Upper lobe of right lung (tissue), 1 donor: ENCODE measurements around the gene CSRP1. TPM values are rescaled to one million over a fixed set of nuclear protein-coding genes. Genes with fewer than 3 reads are reported as not detected.

Source experiments
- ATAC-seq: fragments of 200-7000 bp; cut with Tn5 transposase; one replicate; pipeline ENCODE4 v1.9.1; 2020; ENCODE audit warnings: mild to moderate bottlenecking, moderate library complexity
- DNase-seq: peaks from one replicate; pipeline ENCODE4 v3.0.0-alpha.2; 2020
- H3K27ac ChIP-seq: fragments of 200-600 bp; one replicate; pipeline ENCODE4 v1.8.0; 2022
- H3K27me3 ChIP-seq: fragments of 200-600 bp; one replicate; pipeline ENCODE4 v1.8.0; 2022; ENCODE audit warnings: mild to moderate bottlenecking
- H3K36me3 ChIP-seq: fragments of 200-600 bp; one replicate; pipeline ENCODE4 v1.8.0; 2022
- H3K4me1 ChIP-seq: fragments of 200-600 bp; one replicate; pipeline ENCODE4 v1.8.0; 2022
- H3K4me3 ChIP-seq: fragments of 200-600 bp; one replicate; pipeline ENCODE4 v1.8.0; 2022; ENCODE audit warnings: mild to moderate bottlenecking
- H3K9me3 ChIP-seq: fragments of 200-600 bp; one replicate; pipeline ENCODE4 v1.8.0; 2022
- intact Hi-C: fragments of 100-400 bp; cut with DNase I; formaldehyde crosslinking; loops from one replicate; pipeline ENCODE4 v1.11.0; 2022
- total RNA-seq: library from RNA; stranded (reverse); fragmentation: NEBNext Ultra II Directional; extraction: Animal tissue kit (Norgen Biotek cat#: 25700); gene quantifications from one replicate; pipeline ENCODE4 v1.2.1, GENCODE V29; 2021
- TF ChIP-seq, protein P1 (sequence below): fragments of 200-600 bp; IDR thresholded peaks from one replicate; pipeline ENCODE4 v1.8.0; 2022; ENCODE audit warnings: antibody characterized with exemption
- donor health status: DM: no; HTN: yes; CAD: no; lungs with severe emphysema.

CSRP1 gene
- total RNA-seq, 1 donor from 2014 or later = 280 TPM

DNA sequence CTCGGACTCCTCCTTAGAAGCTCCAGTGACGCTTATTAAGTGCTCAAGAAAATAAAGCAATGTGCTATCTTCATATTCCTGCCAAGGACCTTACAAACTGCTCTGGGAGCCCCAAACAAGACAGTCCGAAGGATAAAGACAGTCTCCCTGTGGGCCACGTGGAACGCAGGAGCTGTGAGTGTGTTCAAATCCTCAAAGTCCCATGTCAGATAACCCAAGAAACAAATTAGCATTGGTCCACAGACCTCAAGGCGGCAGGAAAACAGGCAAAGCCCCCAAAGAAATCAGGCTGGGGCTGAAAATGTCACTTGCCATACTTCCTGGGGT, 29.0 kb upstream of the CSRP1 start:
- H3K27me3 ChIP-seq = peaks cover 11% of the 10 kb centered on the region
- H3K27ac ChIP-seq = peak overlapping the region; percentile 61
- ATAC-seq (no peak), DNase-seq (no peak)
- H3K36me3 ChIP-seq = no peaks in the 10 kb centered on the region
- H3K4me1 ChIP-seq = peaks cover 41% of the 10 kb centered on the region
- H3K4me3 ChIP-seq = no peak overlapping the region
- TF ChIP-seq, protein P1, sequence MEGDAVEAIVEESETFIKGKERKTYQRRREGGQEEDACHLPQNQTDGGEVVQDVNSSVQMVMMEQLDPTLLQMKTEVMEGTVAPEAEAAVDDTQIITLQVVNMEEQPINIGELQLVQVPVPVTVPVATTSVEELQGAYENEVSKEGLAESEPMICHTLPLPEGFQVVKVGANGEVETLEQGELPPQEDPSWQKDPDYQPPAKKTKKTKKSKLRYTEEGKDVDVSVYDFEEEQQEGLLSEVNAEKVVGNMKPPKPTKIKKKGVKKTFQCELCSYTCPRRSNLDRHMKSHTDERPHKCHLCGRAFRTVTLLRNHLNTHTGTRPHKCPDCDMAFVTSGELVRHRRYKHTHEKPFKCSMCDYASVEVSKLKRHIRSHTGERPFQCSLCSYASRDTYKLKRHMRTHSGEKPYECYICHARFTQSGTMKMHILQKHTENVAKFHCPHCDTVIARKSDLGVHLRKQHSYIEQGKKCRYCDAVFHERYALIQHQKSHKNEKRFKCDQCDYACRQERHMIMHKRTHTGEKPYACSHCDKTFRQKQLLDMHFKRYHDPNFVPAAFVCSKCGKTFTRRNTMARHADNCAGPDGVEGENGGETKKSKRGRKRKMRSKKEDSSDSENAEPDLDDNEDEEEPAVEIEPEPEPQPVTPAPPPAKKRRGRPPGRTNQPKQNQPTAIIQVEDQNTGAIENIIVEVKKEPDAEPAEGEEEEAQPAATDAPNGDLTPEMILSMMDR = no peak
- intact Hi-C loops = no loop called here
- no peaks in the 10 kb centered on the region for H3K9me3 ChIP-seq

DNA sequence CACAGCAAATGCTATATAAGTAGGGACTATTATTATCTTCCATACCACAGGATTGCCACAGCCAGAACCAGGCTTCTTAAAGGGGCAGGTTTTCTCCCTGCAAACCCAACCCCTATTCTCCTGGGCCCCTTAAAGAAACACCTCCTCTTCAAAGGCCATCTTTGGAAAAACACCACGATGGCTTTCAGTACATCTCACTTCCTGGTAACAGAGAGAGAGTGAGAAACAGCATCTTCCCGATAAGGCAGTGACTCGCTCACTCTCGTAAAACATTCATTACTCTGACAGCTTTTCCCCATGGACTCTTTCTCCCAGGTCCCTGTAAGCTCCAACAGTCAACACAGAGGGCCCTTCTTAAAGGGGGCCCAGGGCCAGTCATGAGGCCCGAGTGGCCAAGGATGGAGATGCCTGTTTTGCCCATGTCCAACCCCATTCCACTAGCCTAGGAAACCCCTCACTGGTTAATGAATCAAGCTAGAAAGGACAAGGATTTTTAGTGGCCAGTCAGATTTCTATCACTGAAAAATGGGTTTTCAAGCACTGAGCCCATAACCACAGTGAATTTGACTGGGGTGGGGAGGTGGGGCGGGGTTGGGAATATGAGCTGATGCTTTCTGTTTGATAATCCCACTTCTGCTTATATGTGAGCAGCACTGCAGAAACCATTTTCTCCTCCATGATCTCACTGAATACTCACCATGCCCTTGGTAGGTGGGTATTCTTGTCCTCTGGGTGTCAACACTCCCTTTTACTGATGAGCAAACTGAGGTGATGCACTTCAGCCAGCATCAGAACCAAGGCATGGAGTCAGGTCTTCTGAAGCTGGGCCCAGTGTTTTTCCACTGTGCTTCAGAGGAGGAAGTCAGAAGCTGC, 28.4 kb upstream of the CSRP1 start:
- peak overlapping the region; percentile 30 for H3K27ac ChIP-seq
- no peak for DNase-seq
- peaks cover 11% of the 10 kb centered on the region for H3K27me3 ChIP-seq
- intact Hi-C loops = no loop called here
- no peaks in the 10 kb centered on the region for H3K9me3 ChIP-seq
- no peak overlapping the region for H3K4me3 ChIP-seq
- TF ChIP-seq, protein P1 = no peak
- H3K36me3 ChIP-seq = no peaks in the 10 kb centered on the region
- peaks cover 42% of the 10 kb centered on the region for H3K4me1 ChIP-seq
- ATAC-seq = no peak

DNA sequence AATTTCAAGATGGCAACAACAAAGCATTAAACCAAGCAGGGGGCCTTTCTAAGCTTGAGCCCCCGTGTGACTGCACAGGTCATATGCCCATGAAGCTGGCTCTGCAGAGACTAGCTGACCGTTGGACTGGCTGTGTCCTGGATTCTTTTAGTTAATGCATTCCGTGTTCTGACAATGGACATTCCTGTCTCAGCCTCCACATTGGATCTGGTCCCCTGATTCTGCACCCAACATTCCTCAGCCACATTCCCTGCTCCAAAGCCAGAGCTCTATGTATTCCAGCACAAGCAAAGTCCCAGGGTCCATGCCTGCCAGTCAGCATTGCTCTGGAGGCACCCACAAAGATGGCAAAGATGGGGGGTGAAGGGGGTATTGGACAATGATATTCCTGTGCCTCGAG, 26.9 kb upstream of the CSRP1 start:
- peaks cover 42% of the 10 kb centered on the region for H3K4me1 ChIP-seq
- no peak overlapping the region for H3K27ac ChIP-seq
- ATAC-seq (no peak), DNase-seq (no peak)
- H3K36me3 ChIP-seq = no peaks in the 10 kb centered on the region
- peaks cover 7% of the 10 kb centered on the region for H3K27me3 ChIP-seq
- intact Hi-C loops = no loop called here
- H3K9me3 ChIP-seq = no peaks in the 10 kb centered on the region
- no peak overlapping the region for H3K4me3 ChIP-seq
- TF ChIP-seq, protein P1 = no peak

DNA sequence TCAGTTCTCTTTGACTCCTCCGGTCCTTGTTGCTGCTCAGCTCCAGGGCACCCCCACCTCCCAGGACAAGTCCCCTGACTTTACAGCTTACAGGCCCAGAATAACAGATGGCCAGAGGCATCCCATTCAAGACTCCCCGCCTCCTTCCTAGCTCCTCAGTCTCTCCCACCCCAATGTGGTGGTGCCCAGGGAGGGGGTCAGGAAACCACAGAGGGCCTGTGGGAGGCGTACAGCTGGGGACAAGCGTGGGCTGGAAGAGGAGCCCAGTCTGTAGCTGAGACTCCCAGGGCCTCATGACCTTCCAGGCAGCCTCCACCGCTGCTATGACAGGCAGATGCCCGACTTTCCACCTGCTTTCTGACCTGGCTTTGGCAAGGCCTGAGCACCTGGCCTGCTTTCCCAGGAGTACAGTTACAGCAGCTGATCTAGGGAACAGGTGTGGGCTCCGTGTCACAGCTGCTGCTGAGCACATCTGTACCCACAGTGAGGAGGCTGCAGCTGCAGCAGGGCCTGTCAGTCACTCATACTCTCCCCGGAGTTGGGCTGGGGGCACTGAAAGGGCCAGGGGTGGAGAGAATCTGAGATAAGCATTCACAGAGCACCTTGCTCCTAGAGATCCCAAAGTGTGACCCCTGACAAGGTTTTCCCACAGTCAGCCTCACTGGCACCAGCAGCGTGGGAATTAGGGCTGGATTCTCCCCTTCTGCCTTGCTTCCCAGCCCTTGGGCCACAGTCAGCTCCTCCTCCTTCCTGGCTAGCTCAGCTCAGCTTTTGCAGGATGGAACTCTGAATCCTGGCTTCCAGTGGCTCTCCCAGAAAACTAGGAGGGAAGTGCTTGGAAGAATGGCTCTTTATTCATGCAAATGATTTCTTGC, 24.9 kb upstream of the CSRP1 start:
- intact Hi-C loops = no loop called here
- Histone ChIP-seq H3K4me1 (peaks cover 31% of the 10 kb centered on the region), H3K27ac (no peak overlapping the region)

DNA sequence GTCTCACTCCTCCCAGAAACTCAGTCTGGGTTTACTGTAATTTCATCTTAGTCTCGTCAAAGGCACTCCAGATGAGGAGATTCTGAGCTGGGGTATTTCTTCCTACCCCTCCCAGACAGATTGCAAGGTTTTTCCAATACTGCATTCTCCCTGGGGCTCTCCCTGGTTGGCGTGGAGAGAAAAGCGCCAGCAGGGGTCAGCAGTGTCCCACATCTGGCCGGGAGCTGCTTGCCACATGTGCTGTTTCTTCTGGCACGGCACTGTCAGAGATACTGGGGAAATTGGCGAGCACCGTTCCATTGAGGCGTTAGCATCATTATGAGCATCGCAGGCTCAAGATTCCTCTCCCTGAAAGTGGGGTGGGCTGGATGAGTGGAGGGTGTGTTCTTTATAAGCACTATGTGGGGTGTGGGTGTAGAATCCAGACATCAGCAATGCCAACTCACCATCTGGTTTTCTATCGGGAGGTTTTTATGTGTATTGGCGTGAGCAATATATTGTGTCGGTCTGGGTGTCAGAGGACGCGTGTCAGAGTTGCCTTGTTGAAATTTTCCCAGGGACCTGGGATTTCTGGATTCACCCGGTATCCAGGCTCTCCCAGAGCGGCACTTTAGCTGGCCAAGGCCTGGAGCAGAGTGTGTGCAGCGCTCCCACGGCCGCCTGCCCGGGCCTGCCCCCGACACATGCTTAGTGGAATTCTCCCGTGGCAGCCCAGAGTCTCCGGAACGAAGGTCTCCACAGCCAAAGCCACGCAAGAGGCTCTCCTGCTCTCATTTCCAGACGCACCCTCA, 24.0 kb upstream of the CSRP1 start:
- TF ChIP-seq, protein P1 = peak; percentile 80
- intact Hi-C loops = no loop called here
- H3K36me3 ChIP-seq = no peaks in the 10 kb centered on the region
- peaks cover 22% of the 10 kb centered on the region for H3K4me1 ChIP-seq
- peak; percentile 77 for DNase-seq
- H3K9me3 ChIP-seq = no peaks in the 10 kb centered on the region
- no peaks in the 10 kb centered on the region for H3K27me3 ChIP-seq
- no peak overlapping the region for H3K27ac ChIP-seq
- H3K4me3 ChIP-seq = no peak overlapping the region
- peak; percentile 93 for ATAC-seq

More for the DNA sequence above, 24.9 kb upstream of the CSRP1 start:
- H3K27me3 ChIP-seq = no peaks in the 10 kb centered on the region
- H3K4me3 ChIP-seq = no peak overlapping the region
- DNase-seq (no peak), ATAC-seq (no peak)
- H3K9me3 ChIP-seq = no peaks in the 10 kb centered on the region
- TF ChIP-seq, protein P1 = no peak
- no peaks in the 10 kb centered on the region for H3K36me3 ChIP-seq
